Activated CD4-positive, alpha-beta T cell treated with anti-CD3 and anti-CD28 coated beads for 36 hours (primary cell): Measurements from ENCODE around the gene FRAT1. TPM values are rescaled to one million over a fixed set of nuclear protein-coding genes. Genes with fewer than 3 reads are reported as not detected.

Experiments used
- ATAC-seq: fragments of 200-7000 bp; cut with Tn5 transposase; one replicate; pipeline ENCODE4 v1.10.0; 2021; ENCODE audit warnings: mild to moderate bottlenecking, moderate library complexity
- CTCF ChIA-PET: fragments of 350-600 bp; sonication (Branson Sonifier 250); formaldehyde crosslinking; loops from one replicate; lab custom pipeline; 2021; ENCODE audit warnings: antibody characterized with exemption; lab: Charles Lee
- POLR2A ChIA-PET: fragments of 350-600 bp; sonication (Branson Sonifier 250); formaldehyde crosslinking; loops from one replicate; lab custom pipeline; 2021; ENCODE audit warnings: antibody characterized with exemption, inconsistent platforms; lab: Charles Lee
- DNase-seq: peaks from one replicate; pipeline ENCODE4 v3.0.0-alpha.2; 2020
- H3K27ac Mint-ChIP-seq: one replicate; pipeline ENCODE4 v1.8.0; 2021; ENCODE audit warnings: mixed read lengths
- H3K27me3 Mint-ChIP-seq: one replicate; pipeline ENCODE4 v1.8.0; 2021; ENCODE audit warnings: mixed read lengths
- H3K36me3 Mint-ChIP-seq: one replicate; pipeline ENCODE4 v1.8.0; 2021; ENCODE audit warnings: low read depth, mixed read lengths
- H3K4me1 Mint-ChIP-seq: one replicate; pipeline ENCODE4 v1.8.0; 2021; ENCODE audit warnings: mixed read lengths
- H3K4me3 Mint-ChIP-seq: one replicate; pipeline ENCODE4 v1.8.0; 2021; ENCODE audit warnings: mild to moderate bottlenecking, moderate library complexity, mixed read lengths
- H3K9me3 Mint-ChIP-seq: one replicate; pipeline ENCODE4 v1.8.0; 2021; ENCODE audit warnings: low read depth, mixed read lengths
- intact Hi-C, 2 experiments: fragments of 100-400 bp; cut with DNase I in 1 of 2; cut with micrococcal nuclease in 1 of 2; formaldehyde crosslinking; loops; one replicate each; pipeline versions ENCODE4 v1.14.2 to v1.15.1; 2022 to 2024; cut with DNase I, micrococcal nuclease
- total RNA-seq, 2 experiments: library from RNA; stranded (reverse); gene quantifications; one replicate each; pipeline ENCODE4 v1.2.3, GENCODE V29; 2021

Gene FRAT1
- total RNA-seq, 2 experiments from 2014 or later = 1.3 to 1.8 TPM

DNA sequence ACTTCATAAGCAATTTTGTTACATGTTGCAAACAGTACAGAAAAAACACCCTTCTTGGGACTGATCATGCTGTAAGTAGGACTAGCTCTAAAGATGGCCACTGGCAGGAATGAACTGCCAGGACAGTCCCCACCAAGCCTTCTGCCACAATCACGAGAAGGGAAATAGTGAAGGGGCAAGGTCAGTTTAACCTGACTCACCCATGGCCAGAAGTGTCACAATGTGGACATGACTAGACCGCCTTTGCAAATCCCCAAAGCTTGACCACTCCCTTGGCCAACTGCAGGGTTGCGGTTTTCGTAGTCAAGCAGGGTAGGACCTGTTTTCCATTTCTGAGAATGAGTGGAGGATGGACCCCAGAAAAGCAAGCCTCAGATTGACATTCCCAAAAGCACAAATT is 34.9 kb downstream of the FRAT1 start:
- Mint-ChIP-seq H3K36me3 (peaks cover 22% of the 10 kb centered on the region), H3K27ac (no peak overlapping the region), H3K4me3 (no peak overlapping the region), H3K9me3 (no peaks in the 10 kb centered on the region), H3K27me3 (no peaks in the 10 kb centered on the region), H3K4me1 (no peaks in the 10 kb centered on the region)
- no peak for DNase-seq
- ChIA-PET POLR2A (interaction anchor here (0.7 kb wide), 1 partner anchor 32 kb away, joined by 3 read pairs; no protein-coding TSS in a partner anchor), CTCF (interaction anchor here (3.4 kb wide), 1 partner anchor 75 kb away, joined by 19 read pairs; no protein-coding TSS in a partner anchor)
- intact Hi-C loops = loop anchor here in 1 of 2 experiments (2.0 to 10.0 kb wide), 2 partner anchors 75 to 279 kb away; no protein-coding TSS in a partner anchor
- no peak for ATAC-seq

DNA sequence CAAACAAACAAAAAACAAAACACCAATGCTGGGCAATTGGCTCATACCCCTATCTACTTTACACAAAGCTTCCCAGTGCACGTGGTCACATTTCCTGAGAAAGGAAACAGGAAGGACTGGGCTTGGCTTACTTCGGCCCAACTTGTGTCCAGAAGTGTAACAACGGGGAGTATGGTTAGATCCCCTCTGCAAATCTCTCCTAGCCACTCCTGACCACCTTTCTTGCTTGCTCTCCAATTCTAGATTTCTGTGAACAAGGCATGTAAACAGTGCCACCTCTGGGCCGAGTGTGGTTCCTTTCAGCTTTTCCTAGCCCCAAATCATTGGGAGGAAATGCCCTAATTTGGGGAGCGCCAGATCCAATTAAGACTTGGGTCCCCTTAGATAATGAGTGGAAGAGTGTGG is 36.5 kb downstream of the FRAT1 start:
- no peak overlapping the region for H3K27ac Mint-ChIP-seq
- intact Hi-C loops = loop anchor here in 1 of 2 experiments (2.0 to 10.0 kb wide), 2 partner anchors 77 to 281 kb away; no protein-coding TSS in a partner anchor
- ChIA-PET POLR2A (no interaction called here), CTCF (interaction anchor here (1.2 to 3.4 kb wide), 2 partner anchors 77 to 81 kb away, joined by 4 to 19 read pairs; no protein-coding TSS in a partner anchor)
- H3K36me3 Mint-ChIP-seq = peaks cover 18% of the 10 kb centered on the region
- no peaks in the 10 kb centered on the region for H3K9me3 Mint-ChIP-seq
- DNase-seq = no peak
- H3K4me1 Mint-ChIP-seq = no peaks in the 10 kb centered on the region
- ATAC-seq = no peak
- H3K27me3 Mint-ChIP-seq = no peaks in the 10 kb centered on the region
- no peak overlapping the region for H3K4me3 Mint-ChIP-seq

DNA sequence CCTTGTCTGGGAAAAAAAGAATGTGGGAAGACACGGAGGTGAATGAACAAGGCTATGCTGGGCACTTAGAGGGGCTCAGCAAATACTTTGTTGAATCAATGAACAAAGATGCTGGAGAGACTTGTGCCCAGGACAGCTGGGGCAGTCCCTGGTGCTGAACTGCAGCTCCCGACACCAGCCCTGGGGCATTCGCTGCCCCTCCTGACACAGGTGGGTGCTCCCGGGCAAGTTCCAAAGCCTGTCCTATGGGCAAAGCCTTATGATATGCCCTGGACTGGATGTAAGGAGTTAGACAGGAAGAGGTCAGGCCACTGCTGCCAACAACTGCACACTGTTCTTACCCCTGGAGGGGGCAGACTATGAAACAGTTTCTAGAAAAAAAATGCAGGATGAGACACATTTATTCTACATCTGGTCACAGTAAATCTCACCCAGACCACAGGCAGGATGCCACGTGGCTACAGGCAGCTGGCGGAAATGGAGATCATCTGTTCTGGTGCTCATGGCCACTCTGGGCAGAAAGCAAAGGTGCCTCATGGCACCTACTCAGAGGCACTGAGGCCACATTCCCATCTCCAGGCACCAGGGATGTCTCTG is 37.3 kb downstream of the FRAT1 start:
- DNase-seq (no peak), ATAC-seq (no peak)
- Mint-ChIP-seq H3K4me3 (no peak overlapping the region), H3K27me3 (no peaks in the 10 kb centered on the region), H3K9me3 (no peaks in the 10 kb centered on the region), H3K4me1 (no peaks in the 10 kb centered on the region), H3K27ac (no peak overlapping the region), H3K36me3 (peaks cover 21% of the 10 kb centered on the region)
- POLR2A ChIA-PET = no interaction called here
- intact Hi-C loops = loop anchor here in 1 of 2 experiments (10.0 kb wide), 1 partner anchor 282 kb away; no protein-coding TSS in a partner anchor
- CTCF ChIA-PET = interaction anchor here (0.6 to 3.4 kb wide), 3 partner anchors 59 to 82 kb away, joined by 3 to 19 read pairs (median 4); no protein-coding TSS in a partner anchor

DNA sequence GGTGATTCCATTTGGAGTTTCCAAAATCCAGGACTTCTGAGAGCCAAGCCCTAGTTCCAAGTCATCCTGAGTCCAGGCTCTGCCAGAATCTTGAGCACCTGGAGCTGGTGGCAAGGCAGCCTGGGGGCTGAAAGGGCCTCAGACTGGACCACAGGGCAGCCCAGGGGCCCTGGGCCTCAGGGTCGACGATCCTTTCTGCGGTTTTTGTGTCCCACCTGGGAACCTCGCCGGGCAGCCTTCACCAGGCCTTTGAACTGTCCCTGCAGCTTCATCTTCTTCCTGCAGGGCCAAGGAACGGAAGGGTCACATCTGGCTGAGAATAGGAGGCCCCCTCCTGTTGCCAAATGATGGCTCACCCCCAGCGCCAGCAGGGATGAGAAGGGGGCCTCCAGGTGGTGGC is 37.8 kb downstream of the FRAT1 start:
- intact Hi-C loops = loop anchor here in 1 of 2 experiments (10.0 kb wide), 1 partner anchor 282 kb away; no protein-coding TSS in a partner anchor
- no peaks in the 10 kb centered on the region for H3K27me3 Mint-ChIP-seq
- ChIA-PET POLR2A (no interaction called here), CTCF (interaction anchor here (3.4 kb wide), 1 partner anchor 78 kb away, joined by 19 read pairs; no protein-coding TSS in a partner anchor)
- no peak for DNase-seq
- H3K36me3 Mint-ChIP-seq = peaks cover 21% of the 10 kb centered on the region
- H3K9me3 Mint-ChIP-seq = no peaks in the 10 kb centered on the region
- no peaks in the 10 kb centered on the region for H3K4me1 Mint-ChIP-seq
- ATAC-seq = no peak
- H3K4me3 Mint-ChIP-seq = no peak overlapping the region
- H3K27ac Mint-ChIP-seq = no peak overlapping the region

DNA sequence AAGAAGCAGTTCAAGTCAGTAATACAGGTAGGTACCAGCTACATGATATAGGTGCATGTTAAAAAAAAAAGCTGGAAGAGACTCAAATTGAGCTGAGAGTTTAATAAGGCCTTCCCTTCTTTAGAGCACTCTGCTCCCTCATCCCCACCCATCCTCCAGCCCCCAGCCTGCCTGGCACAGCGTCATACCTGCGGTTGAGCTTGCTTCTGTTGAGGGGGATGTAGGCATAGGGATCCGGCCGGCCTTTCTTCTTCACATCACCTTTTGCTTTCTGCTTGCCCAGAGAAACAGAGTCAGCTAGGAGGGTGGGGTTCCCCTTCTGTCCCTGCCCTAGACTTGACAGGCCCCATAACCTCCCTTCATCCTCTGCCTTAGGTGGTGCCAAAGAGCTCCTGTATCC is 39.3 kb downstream of the FRAT1 start:
- no peaks in the 10 kb centered on the region for H3K4me1 Mint-ChIP-seq
- peaks cover 25% of the 10 kb centered on the region for H3K36me3 Mint-ChIP-seq
- POLR2A ChIA-PET = interaction anchor here (0.6 kb wide), 1 partner anchor 210 kb away, joined by 7 read pairs; no protein-coding TSS in a partner anchor
- H3K27me3 Mint-ChIP-seq = no peaks in the 10 kb centered on the region
- DNase-seq = no peak
- H3K4me3 Mint-ChIP-seq = no peak overlapping the region
- H3K9me3 Mint-ChIP-seq = no peaks in the 10 kb centered on the region
- no peak overlapping the region for H3K27ac Mint-ChIP-seq
- ATAC-seq = no peak
- intact Hi-C loops = loop anchor here in 1 of 2 experiments (10.0 kb wide), 1 partner anchor 284 kb away; no protein-coding TSS in a partner anchor
- CTCF ChIA-PET = interaction anchor here (0.7 to 1.0 kb wide), 2 partner anchors 29 to 56 kb away, joined by 3 read pairs; no protein-coding TSS in a partner anchor

DNA sequence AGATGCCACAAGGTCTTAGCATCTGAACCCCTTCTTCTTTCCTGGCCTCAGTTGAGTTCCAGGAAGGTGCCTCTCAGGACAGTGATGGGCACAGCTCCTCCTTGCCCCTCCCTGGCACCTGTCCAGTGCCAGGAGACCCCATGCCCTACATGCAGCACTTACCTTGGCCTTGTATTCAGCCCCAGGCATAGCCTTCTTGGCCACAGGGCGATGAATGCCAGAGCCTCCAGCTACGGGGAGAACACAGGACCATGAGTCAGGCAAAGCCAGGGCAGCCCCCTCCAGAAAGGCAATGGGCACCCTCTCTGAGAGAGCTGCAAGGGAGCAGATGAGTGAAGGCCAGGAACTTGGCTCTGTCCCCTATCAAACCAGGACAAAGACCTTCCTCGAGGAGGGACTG is 39.7 kb downstream of the FRAT1 start:
- H3K4me1 Mint-ChIP-seq = no peaks in the 10 kb centered on the region
- peaks cover 26% of the 10 kb centered on the region for H3K36me3 Mint-ChIP-seq
- DNase-seq (no peak), ATAC-seq (no peak)
- ChIA-PET CTCF (interaction anchor here (1.2 to 1.3 kb wide), 2 partner anchors 26 to 79 kb away, joined by 3 to 4 read pairs; no protein-coding TSS in a partner anchor), POLR2A (interaction anchor here (0.6 kb wide), 1 partner anchor 210 kb away, joined by 7 read pairs; no protein-coding TSS in a partner anchor)
- H3K4me3 Mint-ChIP-seq = no peak overlapping the region
- H3K27me3 Mint-ChIP-seq = no peaks in the 10 kb centered on the region
- intact Hi-C loops = loop anchor here in 1 of 2 experiments (10.0 kb wide), 1 partner anchor 284 kb away; no protein-coding TSS in a partner anchor
- H3K9me3 Mint-ChIP-seq = no peaks in the 10 kb centered on the region
- no peak overlapping the region for H3K27ac Mint-ChIP-seq

DNA sequence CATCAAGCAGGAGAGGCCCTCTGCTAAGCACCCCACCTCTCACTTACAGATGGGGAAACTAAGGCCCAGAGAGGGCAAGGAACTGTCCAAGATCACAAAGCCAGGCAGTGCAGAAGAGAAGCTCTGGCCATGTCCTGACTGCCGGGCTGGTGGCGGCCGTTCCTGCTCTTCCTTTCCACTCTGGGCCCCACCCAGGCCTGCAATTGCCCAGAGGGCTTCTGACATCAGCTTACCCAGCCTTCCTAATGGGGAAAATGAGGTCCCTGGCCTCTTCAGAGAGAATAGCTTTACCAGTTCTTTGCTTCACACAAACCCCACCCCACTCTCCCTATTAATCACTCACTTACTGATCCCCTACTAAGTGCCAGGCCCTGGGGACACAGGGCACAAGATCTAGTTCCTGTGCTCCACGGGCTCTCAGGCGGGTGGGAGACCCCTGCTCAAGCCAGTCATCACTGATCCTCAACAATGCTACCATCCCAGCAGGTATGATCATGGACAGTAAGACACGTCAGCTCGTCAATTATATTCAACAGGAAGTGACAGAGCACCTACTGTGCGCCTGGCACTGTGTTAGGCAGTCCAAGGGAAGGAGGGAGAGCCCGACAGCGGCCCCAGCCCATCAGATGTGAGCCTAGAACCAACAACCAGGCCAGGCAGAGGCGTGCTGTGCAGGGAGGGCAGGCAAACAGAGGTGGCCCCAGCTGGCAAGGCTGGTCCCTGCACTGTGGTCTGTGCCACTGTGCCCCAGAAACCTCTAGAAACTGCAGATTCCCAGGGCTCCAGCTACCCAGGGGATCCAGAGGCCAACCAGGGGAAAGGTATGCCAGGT is 41.9 kb downstream of the FRAT1 start:
- ChIA-PET CTCF (interaction anchor here (0.7 to 0.9 kb wide), 2 partner anchors 13 to 20 kb away, joined by 4 to 6 read pairs; no protein-coding TSS in a partner anchor), POLR2A (interaction anchor here (0.6 kb wide), 1 partner anchor 12 kb away, joined by 3 read pairs; no protein-coding TSS in a partner anchor)
- H3K4me1 Mint-ChIP-seq = no peaks in the 10 kb centered on the region
- no peak for DNase-seq
- H3K4me3 Mint-ChIP-seq = no peak overlapping the region
- no peak for ATAC-seq
- no peak overlapping the region for H3K27ac Mint-ChIP-seq
- H3K9me3 Mint-ChIP-seq = no peaks in the 10 kb centered on the region
- H3K36me3 Mint-ChIP-seq = peaks cover 38% of the 10 kb centered on the region
- H3K27me3 Mint-ChIP-seq = no peaks in the 10 kb centered on the region
- intact Hi-C loops = no loop called here

DNA sequence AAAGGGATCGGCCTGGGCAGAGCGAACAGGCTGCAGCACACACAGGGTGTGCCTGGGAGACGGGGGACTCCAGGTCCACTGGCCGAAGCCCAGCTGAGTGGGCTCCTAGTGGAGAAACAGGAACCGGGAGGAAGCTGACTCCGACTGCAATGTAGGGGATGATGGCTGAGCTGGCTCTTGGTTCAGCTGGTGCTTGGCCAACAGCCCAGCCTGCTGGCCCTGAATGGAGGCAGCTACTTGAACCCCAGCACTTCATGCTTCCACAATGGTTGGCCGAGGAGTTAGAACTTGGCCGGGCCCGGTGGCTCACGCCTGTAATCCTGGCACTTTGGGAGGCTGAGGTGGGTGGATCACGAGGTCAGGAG is 42.4 kb downstream of the FRAT1 start:
- intact Hi-C loops = no loop called here
- H3K27ac Mint-ChIP-seq = no peak overlapping the region
- H3K9me3 Mint-ChIP-seq = no peaks in the 10 kb centered on the region
- no peak for ATAC-seq
- no peak overlapping the region for H3K4me3 Mint-ChIP-seq
- no peaks in the 10 kb centered on the region for H3K4me1 Mint-ChIP-seq
- peaks cover 36% of the 10 kb centered on the region for H3K36me3 Mint-ChIP-seq
- ChIA-PET CTCF (interaction anchor here (0.9 kb wide), 1 partner anchor 21 kb away, joined by 6 read pairs; no protein-coding TSS in a partner anchor), POLR2A (interaction anchor here (0.6 kb wide), 1 partner anchor 12 kb away, joined by 3 read pairs; no protein-coding TSS in a partner anchor)
- DNase-seq = no peak
- no peaks in the 10 kb centered on the region for H3K27me3 Mint-ChIP-seq

GRCh38 chr10:97362310-97363033 is 43.4 kb downstream of the FRAT1 start:
- Mint-ChIP-seq H3K4me3 (no peak overlapping the region), H3K27me3 (no peaks in the 10 kb centered on the region), H3K9me3 (no peaks in the 10 kb centered on the region), H3K27ac (no peak overlapping the region), H3K36me3 (peaks cover 32% of the 10 kb centered on the region), H3K4me1 (no peaks in the 10 kb centered on the region)
- no peak for ATAC-seq
- DNase-seq = no peak
- intact Hi-C loops = no loop called here
- POLR2A ChIA-PET = no interaction called here
- CTCF ChIA-PET = no interaction called here

GRCh38 chr10:97363071-97363470 is 44.0 kb downstream of the FRAT1 start:
- H3K27me3 Mint-ChIP-seq = no peaks in the 10 kb centered on the region
- no peaks in the 10 kb centered on the region for H3K4me1 Mint-ChIP-seq
- CTCF ChIA-PET = no interaction called here
- H3K4me3 Mint-ChIP-seq = no peak overlapping the region
- peaks cover 32% of the 10 kb centered on the region for H3K36me3 Mint-ChIP-seq
- intact Hi-C loops = no loop called here
- DNase-seq (no peak), ATAC-seq (no peak)
- no peak overlapping the region for H3K27ac Mint-ChIP-seq
- POLR2A ChIA-PET = no interaction called here
- no peaks in the 10 kb centered on the region for H3K9me3 Mint-ChIP-seq
